ENCODE results near the gene RPL23.
"Not testable (repeated sequence)": the region's sequence is repeated elsewhere in the genome, so short reads cannot be mapped to it uniquely, and the experiment has no call there.

The RPL23 gene

GRCh38 chr17:38867179-38867967, 13.9 kb upstream of the RPL23 start:
- peak; percentile 81 for DNase-seq

- peak; percentile 67 for DNase-seq
Observed at GRCh38 chr17:38864636-38865398, 11.3 kb upstream of the RPL23 start.

- DNase-seq, result peak; percentile 67
Observed at GRCh38 chr17:38861399-38861843, 7.9 kb upstream of the RPL23 start.

- no peak for DNase-seq
Observed at GRCh38 chr17:38857271-38857670, 3.8 kb upstream of the RPL23 start.

GRCh38 chr17:38855101-38855714, 1.7 kb upstream of the RPL23 start:
- not testable (repeated sequence) for DNase-seq

- peak; percentile 60 for DNase-seq
Observed at GRCh38 chr17:38852771-38853291, 690 bp downstream of the RPL23 start.

GRCh38 chr17:38851434-38851833, 2.1 kb downstream of the RPL23 start:
- no peak for DNase-seq

- no peak for DNase-seq
Observed at GRCh38 chr17:38850374-38850773, 3.1 kb downstream of the RPL23 start.

- no peak for DNase-seq
Observed at GRCh38 chr17:38848939-38849605, 4.4 kb downstream of the RPL23 start.

GRCh38 chr17:38848557-38848891, 5.0 kb downstream of the RPL23 start:
- no peak for DNase-seq

- peak; percentile 65 for DNase-seq
Observed at GRCh38 chr17:38844261-38844757, 9.2 kb downstream of the RPL23 start.

GRCh38 chr17:38825762-38826247, 27.7 kb downstream of the RPL23 start:
- DNase-seq, result peak; percentile 47

- DNase-seq, result peak; percentile 94
Observed at GRCh38 chr17:38824899-38825761, 28.4 kb downstream of the RPL23 start, which contains the start of gene CWC25. TSS of gene CWC25 (minus strand) at chr17:38825321. CDS start at chr17:38825183, 138 bp downstream.

GRCh38 chr17:38815576-38816193, 37.8 kb downstream of the RPL23 start:
- DNase-seq, result no peak

- no peak for DNase-seq
Observed at GRCh38 chr17:38809828-38810227, 43.7 kb downstream of the RPL23 start.

- no peak for DNase-seq
Observed at GRCh38 chr17:38800237-38800760, 53.2 kb downstream of the RPL23 start.

GRCh38 chr17:38799501-38800236, 53.9 kb downstream of the RPL23 start, which contains the start of gene PIP4K2B:
TSS of gene PIP4K2B (minus strand) at chr17:38799556. CDS start at chr17:38799424, 132 bp downstream.
- DNase-seq, result peak; percentile 100

- DNase-seq, result peak; percentile 71
Observed at GRCh38 chr17:38798614-38799500, 54.7 kb downstream of the RPL23 start.
